Memory B cell (primary cell): ENCODE measurements around the gene LRRFIP1.
A peak's percentile ranks its signal among the peaks of the same experiment; 100 is the strongest.

Experiments used
- ATAC-seq: fragments of 150-1000 bp; cut with Tn5 transposase; 2 replicates; pipeline ENCODE4 v1.10.0; 2021; ENCODE audit warnings: low read depth, mild to moderate bottlenecking, moderate library complexity
- DNase-seq, 2 donors: peaks; one replicate each; pipeline ENCODE4 v3.0.0; 2022; ENCODE audit warnings: low spot score in 2 of 2
- H3K27ac Mint-ChIP-seq: one replicate; pipeline ENCODE4 v1.8.0; 2022; ENCODE audit warnings: mild to moderate bottlenecking, moderate library complexity, mixed read lengths
- H3K27me3 Mint-ChIP-seq: one replicate; pipeline ENCODE4 v1.8.0; 2022; ENCODE audit warnings: mixed read lengths
- H3K36me3 Mint-ChIP-seq: one replicate; pipeline ENCODE4 v1.8.0; 2022; ENCODE audit warnings: mild to moderate bottlenecking, mixed read lengths
- H3K4me1 Mint-ChIP-seq: one replicate; pipeline ENCODE4 v1.8.0; 2022; ENCODE audit warnings: mixed read lengths
- H3K4me3 Mint-ChIP-seq: one replicate; pipeline ENCODE4 v1.8.0; 2022; ENCODE audit warnings: mild to moderate bottlenecking, moderate library complexity, mixed read lengths
- H3K9me3 Mint-ChIP-seq: one replicate; pipeline ENCODE4 v1.8.0; 2022; ENCODE audit warnings: mixed read lengths

LRRFIP1 gene

DNA sequence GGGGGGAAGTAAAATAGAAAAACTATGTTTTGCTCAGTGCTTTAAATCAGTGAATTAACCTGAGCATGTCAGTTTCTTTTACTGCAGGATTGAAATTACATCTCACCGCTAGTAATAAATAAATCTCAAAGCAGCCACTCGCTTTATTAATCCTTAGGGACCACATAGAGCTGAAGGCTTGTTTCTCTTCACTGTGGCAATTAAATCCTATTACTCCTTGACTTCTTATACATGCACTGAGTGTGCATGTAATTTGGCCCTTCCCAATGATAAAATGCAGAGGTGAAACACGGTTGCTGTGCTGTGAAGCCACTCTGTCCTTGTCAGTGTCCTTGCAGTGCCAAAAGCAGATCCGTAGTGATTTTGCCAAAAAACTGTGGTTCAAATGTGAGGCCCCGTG lies 94.1 kb downstream of the LRRFIP1 start:
- Mint-ChIP-seq H3K27me3 (no peaks in the 10 kb centered on the region), H3K4me3 (no peak overlapping the region), H3K27ac (peak overlapping the region; percentile 74), H3K4me1 (peaks cover 30% of the 10 kb centered on the region), H3K36me3 (peaks cover 9% of the 10 kb centered on the region), H3K9me3 (no peaks in the 10 kb centered on the region)
- ATAC-seq (no peak), DNase-seq (no peak)

DNA sequence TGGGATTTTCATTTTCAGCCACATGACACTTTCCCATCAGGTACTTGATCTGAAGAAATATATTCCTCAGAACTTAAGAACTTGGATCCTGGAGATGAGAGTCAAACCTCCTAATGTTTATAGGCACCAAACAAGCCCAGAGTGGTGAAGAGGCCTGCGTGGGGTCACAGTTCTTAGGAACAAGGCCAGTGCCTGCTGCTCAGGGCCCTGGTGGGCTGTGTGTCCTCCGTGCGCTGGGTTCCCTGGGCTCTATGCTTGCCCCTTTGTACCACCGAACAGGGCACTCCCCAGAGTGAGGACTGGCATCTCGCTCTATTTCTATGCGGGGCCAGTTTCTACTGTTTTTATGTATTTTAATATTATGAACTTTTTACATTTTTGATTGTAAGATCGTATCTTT lies 95.2 kb downstream of the LRRFIP1 start:
- Mint-ChIP-seq H3K4me1 (peaks cover 28% of the 10 kb centered on the region), H3K27ac (no peak overlapping the region)

DNA sequence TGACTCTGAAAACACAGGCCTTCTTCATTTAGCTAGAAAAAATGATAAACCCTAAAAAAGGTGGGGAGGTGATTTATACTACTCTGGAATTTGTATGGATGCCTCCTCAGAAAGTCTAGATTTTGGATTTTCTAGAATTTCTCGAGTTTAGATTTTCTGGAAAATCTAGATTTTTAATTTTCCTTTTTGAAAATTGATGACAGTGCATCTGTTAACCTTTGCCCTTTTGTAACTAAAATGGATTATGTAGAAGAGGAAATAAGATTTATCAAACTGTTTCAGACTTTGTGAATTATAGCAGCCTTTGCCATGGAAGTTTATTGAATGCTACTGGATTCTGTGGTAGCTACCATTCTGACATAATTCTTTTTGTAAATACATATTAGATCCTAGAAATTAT lies 95.6 kb downstream of the LRRFIP1 start:
- no peak for ATAC-seq
- DNase-seq: no peak
- H3K27ac Mint-ChIP-seq: no peak overlapping the region
- H3K27me3 Mint-ChIP-seq: no peaks in the 10 kb centered on the region
- peaks cover 9% of the 10 kb centered on the region for H3K36me3 Mint-ChIP-seq
- no peaks in the 10 kb centered on the region for H3K9me3 Mint-ChIP-seq
- peaks cover 29% of the 10 kb centered on the region for H3K4me1 Mint-ChIP-seq
- no peak overlapping the region for H3K4me3 Mint-ChIP-seq

More for the DNA sequence above, 95.2 kb downstream of the LRRFIP1 start:
- no peaks in the 10 kb centered on the region for H3K9me3 Mint-ChIP-seq
- ATAC-seq: no peak
- no peak overlapping the region for H3K4me3 Mint-ChIP-seq
- DNase-seq: no peak
- no peaks in the 10 kb centered on the region for H3K27me3 Mint-ChIP-seq
- H3K36me3 Mint-ChIP-seq: peaks cover 9% of the 10 kb centered on the region

DNA sequence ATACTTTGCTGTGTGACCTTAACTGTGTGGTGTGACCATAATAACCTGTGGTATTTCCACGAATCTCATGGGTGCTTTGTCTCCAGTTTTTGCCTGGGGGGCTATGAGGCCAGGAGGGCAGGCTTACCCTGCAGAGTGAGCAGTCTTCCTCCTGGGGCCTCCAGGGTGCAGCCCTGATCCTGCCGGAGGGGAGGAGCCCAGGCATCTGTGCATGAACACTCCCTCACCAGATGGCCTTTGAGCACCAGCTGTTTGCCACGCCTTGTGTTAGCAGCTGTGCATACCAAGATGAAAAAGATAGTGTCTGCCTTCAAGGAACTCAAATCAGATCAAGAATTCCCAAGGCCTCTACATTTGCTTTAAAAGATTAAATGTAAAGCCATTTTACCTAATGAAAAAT lies 96.2 kb downstream of the LRRFIP1 start:
- H3K27ac Mint-ChIP-seq: no peak overlapping the region
- peaks cover 27% of the 10 kb centered on the region for H3K4me1 Mint-ChIP-seq

DNA sequence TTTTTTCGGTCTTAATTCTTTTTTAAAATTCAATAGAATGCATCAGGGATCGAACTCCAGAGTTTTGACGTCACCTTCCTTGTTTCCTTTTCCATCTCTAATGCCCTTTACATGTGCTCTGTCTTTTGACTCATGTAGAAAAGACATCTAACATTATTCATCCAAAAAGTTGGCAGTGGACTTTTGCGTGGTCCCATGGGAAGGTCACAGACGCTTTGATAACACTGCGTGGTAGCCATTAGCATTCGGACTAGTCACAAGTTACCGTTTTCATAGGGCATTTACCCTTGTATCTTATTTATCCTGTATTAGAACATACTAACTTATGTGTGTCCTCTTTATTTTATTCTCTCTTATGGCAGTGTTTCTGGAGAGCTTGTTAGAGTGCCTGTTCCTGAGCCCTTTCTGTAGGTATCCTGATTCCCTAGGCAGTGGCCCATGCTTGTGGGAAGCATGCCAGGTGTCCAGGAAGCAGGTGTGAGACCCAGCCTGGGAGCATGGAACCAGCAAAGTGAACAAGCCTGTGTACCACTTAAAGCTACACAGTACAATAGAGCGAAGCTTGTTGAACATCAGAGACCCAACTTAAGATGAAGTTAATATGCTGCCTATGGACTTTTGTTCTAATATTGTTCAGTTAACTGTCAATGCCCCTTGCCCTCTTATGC lies 97.6 kb downstream of the LRRFIP1 start:
- Mint-ChIP-seq H3K9me3 (no peaks in the 10 kb centered on the region), H3K27me3 (no peaks in the 10 kb centered on the region), H3K36me3 (peaks cover 6% of the 10 kb centered on the region), H3K4me1 (peaks cover 24% of the 10 kb centered on the region), H3K4me3 (no peak overlapping the region), H3K27ac (peak overlapping the region; percentile 48)
- DNase-seq (no peak), ATAC-seq (no peak)

More for the DNA sequence above, 96.2 kb downstream of the LRRFIP1 start:
- DNase-seq (no peak), ATAC-seq (peak; percentile 79)
- no peaks in the 10 kb centered on the region for H3K27me3 Mint-ChIP-seq
- H3K36me3 Mint-ChIP-seq: peaks cover 6% of the 10 kb centered on the region
- no peak overlapping the region for H3K4me3 Mint-ChIP-seq
- H3K9me3 Mint-ChIP-seq: no peaks in the 10 kb centered on the region

DNA sequence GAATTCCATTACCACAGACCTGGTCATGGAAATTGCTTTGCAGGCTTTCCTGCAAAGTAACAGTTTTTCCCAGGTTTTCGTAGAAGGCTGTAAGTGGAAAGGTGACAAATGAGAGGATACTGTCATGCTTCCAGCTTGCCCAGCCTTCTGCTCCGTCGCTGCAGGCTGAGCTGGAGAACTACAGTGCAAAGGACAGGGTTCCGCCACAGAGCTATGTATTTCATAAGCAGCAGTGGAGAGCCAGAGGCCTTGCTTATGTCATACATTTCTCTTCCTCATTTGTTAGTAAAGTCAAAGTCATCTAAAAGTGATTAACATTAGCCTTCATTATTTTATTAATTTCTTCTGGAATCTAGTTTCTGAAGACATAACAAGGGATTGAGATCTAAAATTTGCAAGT lies 98.3 kb downstream of the LRRFIP1 start:
- Mint-ChIP-seq H3K4me1 (peaks cover 28% of the 10 kb centered on the region), H3K27ac (peak overlapping the region; percentile 48), H3K9me3 (no peaks in the 10 kb centered on the region), H3K4me3 (no peak overlapping the region), H3K27me3 (no peaks in the 10 kb centered on the region), H3K36me3 (peaks cover 9% of the 10 kb centered on the region)
- ATAC-seq: no peak
- DNase-seq: no peak

DNA sequence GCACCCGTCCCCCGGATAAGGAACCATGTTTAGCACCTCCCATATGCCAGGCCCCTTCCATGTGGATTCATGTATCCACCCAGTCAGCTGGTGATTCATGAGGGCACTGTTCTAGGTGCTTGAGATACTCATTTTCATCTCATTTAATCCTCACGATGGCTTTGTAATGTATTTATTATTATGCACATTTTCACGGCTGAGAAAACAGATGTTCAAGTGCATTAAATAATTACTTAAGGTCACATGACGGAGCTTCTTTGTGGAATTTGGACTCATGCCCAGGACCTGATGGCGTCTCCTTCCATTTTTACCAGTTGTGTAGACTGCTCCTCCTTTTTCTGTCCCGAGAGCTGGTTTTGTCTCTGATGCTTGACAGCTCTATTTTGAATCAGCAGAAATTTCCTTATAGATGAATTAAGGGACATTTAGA lies 99.0 kb downstream of the LRRFIP1 start:
- Mint-ChIP-seq H3K27ac (no peak overlapping the region), H3K36me3 (peaks cover 9% of the 10 kb centered on the region), H3K4me3 (no peak overlapping the region), H3K4me1 (peaks cover 32% of the 10 kb centered on the region), H3K27me3 (no peaks in the 10 kb centered on the region), H3K9me3 (no peaks in the 10 kb centered on the region)
- DNase-seq: no peak
- no peak for ATAC-seq

DNA sequence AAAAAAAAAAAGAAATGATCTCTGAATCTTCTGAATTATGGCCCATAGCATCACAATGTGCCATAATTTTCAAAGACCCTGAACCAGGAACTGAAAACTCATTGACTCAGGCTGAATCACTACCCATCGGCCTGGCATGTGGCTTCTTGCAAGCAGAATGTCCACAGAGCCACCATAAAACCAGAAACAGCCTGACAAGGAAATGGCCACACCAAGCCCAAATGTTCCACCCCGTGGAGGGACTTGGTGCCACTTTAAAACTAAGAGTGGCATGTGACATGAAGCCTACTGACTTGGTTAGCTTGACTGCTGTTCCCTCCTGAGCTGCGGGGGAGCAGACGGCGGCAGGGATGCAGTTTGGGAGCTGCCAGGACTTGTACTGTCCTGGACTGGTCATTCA lies 100.0 kb downstream of the LRRFIP1 start:
- Mint-ChIP-seq H3K36me3 (peaks cover 8% of the 10 kb centered on the region), H3K27me3 (no peaks in the 10 kb centered on the region), H3K9me3 (no peaks in the 10 kb centered on the region), H3K4me1 (peaks cover 33% of the 10 kb centered on the region), H3K4me3 (no peak overlapping the region), H3K27ac (no peak overlapping the region)
- DNase-seq (no peak), ATAC-seq (peak; percentile 6)

DNA sequence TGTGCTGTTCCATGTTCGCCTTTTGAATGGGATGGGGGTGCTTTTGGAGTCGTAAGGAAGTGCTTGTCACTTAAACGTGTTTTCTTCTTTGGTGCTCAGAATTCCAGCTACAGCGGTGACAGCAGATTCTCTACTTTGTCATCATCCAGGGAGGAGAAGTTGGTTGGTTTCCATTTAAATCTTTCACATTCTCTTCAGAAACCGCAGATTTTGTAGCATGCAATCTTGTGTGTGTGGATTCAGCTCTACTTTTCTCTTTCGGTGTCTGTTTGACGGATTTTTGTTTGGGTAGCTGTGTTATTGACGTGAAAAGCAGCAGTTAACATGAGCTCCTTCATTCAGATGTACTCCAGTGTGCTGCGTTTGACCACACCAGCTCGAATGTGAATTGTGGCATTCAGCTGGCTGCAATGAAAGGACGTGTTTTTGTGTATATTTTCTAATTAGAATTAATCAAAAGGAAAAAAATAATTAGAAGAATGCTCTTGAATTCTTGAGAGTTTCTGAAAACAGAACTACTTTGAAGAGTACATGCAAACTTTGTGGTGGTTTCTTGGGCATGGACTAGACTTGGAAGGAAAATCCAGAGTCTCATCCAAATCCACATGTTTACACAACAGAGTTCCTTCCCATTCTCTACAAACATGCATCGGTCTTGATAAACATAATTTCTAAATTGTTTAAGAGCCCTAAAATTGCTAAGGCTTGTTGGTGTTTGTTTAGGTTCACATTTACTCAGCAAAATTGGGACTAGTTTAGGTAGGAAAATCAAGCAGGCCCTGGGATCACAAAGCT lies 102.5 kb downstream of the LRRFIP1 start:
- H3K4me3 Mint-ChIP-seq: no peak overlapping the region
- no peaks in the 10 kb centered on the region for H3K27me3 Mint-ChIP-seq
- H3K9me3 Mint-ChIP-seq: no peaks in the 10 kb centered on the region
- H3K4me1 Mint-ChIP-seq: peaks cover 31% of the 10 kb centered on the region
- H3K36me3 Mint-ChIP-seq: peaks cover 6% of the 10 kb centered on the region
- ATAC-seq: no peak
- peak overlapping the region; percentile 7 for H3K27ac Mint-ChIP-seq
- DNase-seq: no peak

DNA sequence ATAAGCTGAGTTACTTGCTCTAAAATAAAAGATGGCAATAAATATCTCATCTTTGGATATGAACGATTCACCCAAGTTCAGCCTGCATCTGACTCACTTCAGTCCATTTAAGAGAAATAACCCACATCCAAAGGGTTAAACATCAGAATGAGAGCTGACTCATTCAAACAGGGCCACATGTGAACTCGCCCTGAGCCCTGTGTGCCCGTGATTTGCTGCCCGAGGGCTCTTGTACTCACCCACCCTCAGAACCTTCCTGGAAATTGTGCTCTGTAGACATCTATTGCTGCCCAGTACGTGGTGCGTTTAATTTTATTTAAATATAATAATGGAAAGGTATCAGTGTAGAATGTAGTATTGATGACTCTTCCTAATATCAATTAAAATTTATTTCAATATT lies 104.3 kb downstream of the LRRFIP1 start:
- peaks cover 8% of the 10 kb centered on the region for H3K36me3 Mint-ChIP-seq
- DNase-seq: no peak
- H3K9me3 Mint-ChIP-seq: no peaks in the 10 kb centered on the region
- H3K4me1 Mint-ChIP-seq: peaks cover 23% of the 10 kb centered on the region
- peak overlapping the region; percentile 7 for H3K27ac Mint-ChIP-seq
- no peak overlapping the region for H3K4me3 Mint-ChIP-seq
- no peak for ATAC-seq
- H3K27me3 Mint-ChIP-seq: no peaks in the 10 kb centered on the region

DNA sequence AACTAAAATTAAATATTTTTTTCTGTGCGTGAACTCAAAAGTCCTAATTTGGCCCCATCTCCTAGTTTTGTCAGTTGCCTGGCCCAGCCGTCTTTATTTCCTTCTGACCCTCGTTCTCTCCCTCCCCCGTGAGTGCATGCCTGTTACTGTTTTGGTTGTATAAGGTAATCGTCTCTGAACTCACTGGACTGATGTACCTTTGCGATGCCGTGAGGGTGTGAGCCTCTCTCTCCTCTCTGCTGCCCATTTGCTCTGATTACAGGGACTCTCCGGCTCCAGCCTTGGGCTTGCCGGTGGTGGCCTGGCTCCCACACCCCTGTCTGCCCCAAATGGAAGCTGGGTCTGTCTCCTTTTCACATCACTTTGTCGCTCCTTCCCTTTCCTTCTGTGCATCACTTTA lies 104.7 kb downstream of the LRRFIP1 start:
- DNase-seq: no peak
- H3K4me1 Mint-ChIP-seq: peaks cover 23% of the 10 kb centered on the region

DNA sequence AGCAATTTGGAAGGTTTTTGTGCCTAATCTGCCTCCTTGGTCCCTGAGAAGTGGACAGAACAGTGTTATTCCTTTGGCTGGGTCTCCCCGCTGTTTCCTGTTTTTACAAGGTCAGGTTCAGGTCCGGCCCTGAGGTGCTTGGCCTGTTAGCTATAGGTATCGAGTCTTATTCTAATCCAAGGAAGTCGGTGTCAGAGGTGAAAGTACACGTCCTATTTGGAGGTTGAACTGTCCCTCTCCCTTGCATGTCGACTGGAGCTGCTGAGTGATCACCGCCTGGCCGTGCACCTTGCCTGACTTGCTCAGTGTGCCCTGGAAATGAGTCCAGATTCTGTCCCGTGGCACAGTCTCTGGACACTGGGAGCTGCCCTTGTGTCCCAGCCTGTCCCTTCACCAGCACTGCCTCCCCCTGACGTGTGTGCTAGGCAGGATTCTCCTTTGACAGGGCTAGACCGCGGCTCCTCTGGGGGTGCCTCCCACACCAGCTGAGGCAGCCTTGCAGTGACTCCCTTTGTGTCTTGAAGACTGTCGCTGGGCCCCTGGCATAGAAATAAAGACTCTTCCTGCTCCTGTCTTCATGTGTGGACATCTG lies 105.5 kb downstream of the LRRFIP1 start:
- H3K4me1 Mint-ChIP-seq: peaks cover 22% of the 10 kb centered on the region
- H3K27ac Mint-ChIP-seq: peak overlapping the region; percentile 67
- DNase-seq (no peak), ATAC-seq (no peak)
- no peaks in the 10 kb centered on the region for H3K9me3 Mint-ChIP-seq
- peaks cover 10% of the 10 kb centered on the region for H3K36me3 Mint-ChIP-seq
- no peaks in the 10 kb centered on the region for H3K27me3 Mint-ChIP-seq
- no peak overlapping the region for H3K4me3 Mint-ChIP-seq

More for the DNA sequence above, 104.7 kb downstream of the LRRFIP1 start:
- no peak overlapping the region for H3K4me3 Mint-ChIP-seq
- H3K27ac Mint-ChIP-seq: peak overlapping the region; percentile 67
- ATAC-seq: no peak
- no peaks in the 10 kb centered on the region for H3K9me3 Mint-ChIP-seq
- H3K36me3 Mint-ChIP-seq: peaks cover 8% of the 10 kb centered on the region
- no peaks in the 10 kb centered on the region for H3K27me3 Mint-ChIP-seq

DNA sequence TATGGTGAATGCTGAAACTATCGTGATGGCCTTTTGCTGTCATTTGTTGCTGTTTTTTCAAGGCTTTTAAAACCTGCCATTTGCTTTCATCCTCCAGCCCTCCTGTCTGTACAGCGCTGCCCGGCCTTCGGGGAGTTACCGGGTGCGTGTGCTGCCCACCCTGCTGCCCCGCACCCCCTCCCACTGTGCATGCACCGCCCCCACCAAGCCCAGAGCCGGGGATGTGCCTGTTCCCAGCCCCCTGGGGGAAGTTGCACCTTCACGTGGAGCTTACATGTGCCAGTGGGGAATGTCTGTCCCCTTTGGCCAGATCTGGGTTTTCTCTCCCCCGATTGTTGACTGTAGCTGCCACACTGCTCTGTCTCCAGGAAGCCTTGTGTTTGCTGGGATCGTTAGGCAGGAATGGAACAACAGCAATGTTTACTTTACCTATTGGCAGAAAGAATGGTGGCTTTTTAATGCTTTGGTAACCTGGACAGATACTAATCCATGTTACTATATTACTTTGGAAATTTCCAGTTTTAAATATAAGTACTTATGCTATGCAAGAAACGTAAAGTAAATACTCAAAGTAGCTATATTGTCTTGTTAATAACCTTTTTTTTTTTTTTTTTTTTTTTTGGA lies 106.4 kb downstream of the LRRFIP1 start:
- DNase-seq: no peak
- H3K27ac Mint-ChIP-seq: peak overlapping the region; percentile 67
- H3K36me3 Mint-ChIP-seq: peaks cover 11% of the 10 kb centered on the region
- no peaks in the 10 kb centered on the region for H3K27me3 Mint-ChIP-seq
- ATAC-seq: no peak
- H3K4me1 Mint-ChIP-seq: peaks cover 20% of the 10 kb centered on the region
- H3K9me3 Mint-ChIP-seq: no peaks in the 10 kb centered on the region
- no peak overlapping the region for H3K4me3 Mint-ChIP-seq
